MCF 10A (cell line): ENCODE data around the gene FBN3. TPM values are rescaled to one million over a fixed set of nuclear protein-coding genes. Genes with fewer than 3 reads are reported as not detected.
"Not testable (repeated sequence)": the region's sequence is repeated elsewhere in the genome, so short reads cannot be mapped to it uniquely, and the experiment has no call there.

ENCODE experiments used
- BruUV-seq: library from RNA; stranded (reverse); fragments of 400-500 nt; replicated peaks from 2 replicates; lab custom pipeline; 2021; lab: Mats Ljungman, UMichigan
- CTCF ChIA-PET: fragments of 300-600 bp; sonication (Branson Sonifier 250); formaldehyde crosslinking; extraction: SDS; loops from one replicate; lab custom pipeline; 2021; ENCODE audit warnings: antibody characterized with exemption, inconsistent platforms; lab: Yijun Ruan, JAX
- POLR2A ChIA-PET: fragments of 300-600, 350-650 bp; sonication (Branson Sonifier 250); formaldehyde crosslinking; extraction: SDS; loops from one replicate; lab custom pipeline; 2020; ENCODE audit warnings: antibody characterized with exemption, inconsistent platforms; lab: Yijun Ruan, JAX
- DNase-seq: peaks from one replicate; pipeline ENCODE4 v3.0.0-alpha.2; 2018; ENCODE audit not compliant: unreplicated experiment
- H3K27ac Mint-ChIP-seq: one replicate; pipeline ENCODE4 v1.8.0; 2022; ENCODE audit warnings: mild to moderate bottlenecking, low read depth, mixed read lengths; ENCODE audit not compliant: unreplicated experiment
- H3K27me3 Mint-ChIP-seq: one replicate; pipeline ENCODE4 v1.8.0; 2022; ENCODE audit warnings: mixed read lengths; ENCODE audit not compliant: insufficient read depth, unreplicated experiment
- H3K36me3 Mint-ChIP-seq: one replicate; pipeline ENCODE4 v1.8.0; 2022; ENCODE audit warnings: mild to moderate bottlenecking, moderate library complexity, mixed read lengths; ENCODE audit not compliant: insufficient read depth, unreplicated experiment
- H3K4me1 Mint-ChIP-seq: one replicate; pipeline ENCODE4 v1.8.0; 2022; ENCODE audit warnings: mixed read lengths; ENCODE audit not compliant: insufficient read depth, unreplicated experiment
- H3K4me3 Mint-ChIP-seq: one replicate; pipeline ENCODE4 v1.8.0; 2022; ENCODE audit warnings: mild to moderate bottlenecking, moderate library complexity, mixed read lengths; ENCODE audit not compliant: unreplicated experiment
- H3K9me3 Mint-ChIP-seq: one replicate; pipeline ENCODE4 v1.8.0; 2022; ENCODE audit warnings: mixed read lengths; ENCODE audit not compliant: unreplicated experiment
- CTCF ChIP-seq: fragments of 200-600 bp; IDR thresholded peaks from one replicate; pipeline ENCODE4 v1.8.0; 2022; ENCODE audit warnings: antibody characterized with exemption, mild to moderate bottlenecking; ENCODE audit not compliant: unreplicated experiment
- intact Hi-C: fragments of 100-400 bp; cut with micrococcal nuclease; formaldehyde crosslinking; loops from 2 replicates; pipeline ENCODE4 v1.14.1; 2022
- total RNA-seq: library from RNA; stranded (reverse); gene quantifications from 2 replicates; pipeline ENCODE4 v1.2.3, GENCODE V29; 2022

FBN3 gene
- total RNA-seq, 1 experiment from 2014 or later, result not detected

- CTCF ChIA-PET, result interaction anchor here (0.6 kb wide), 1 partner anchor 14 kb away, joined by 5 read pairs; no protein-coding TSS in a partner anchor
- H3K27me3 Mint-ChIP-seq, result peaks cover 20% of the 10 kb centered on the region
Measured at GRCh38 chr19:8038815-8039214, 110.6 kb downstream of the FBN3 start.

GRCh38 chr19:8036434-8037099 is 112.8 kb downstream of the FBN3 start:
- no peaks in the 10 kb centered on the region for H3K9me3 Mint-ChIP-seq
- CTCF ChIA-PET, result no interaction called here

More at GRCh38 chr19:8038815-8039214, 110.6 kb downstream of the FBN3 start:
- no peak for TF ChIP-seq CTCF
- no peak for DNase-seq
- POLR2A ChIA-PET, result no interaction called here
- Mint-ChIP-seq H3K9me3 (no peaks in the 10 kb centered on the region), H3K4me1 (no peaks in the 10 kb centered on the region), H3K27ac (no peak overlapping the region), H3K4me3 (no peak overlapping the region), H3K36me3 (no peaks in the 10 kb centered on the region)
- no TSS peak for BruUV-seq
- intact Hi-C loops, result no loop called here

GRCh38 chr19:8034178-8034525 is 115.2 kb downstream of the FBN3 start:
- intact Hi-C loops, result no loop called here
- CTCF ChIA-PET, result no interaction called here
- no peaks in the 10 kb centered on the region for H3K9me3 Mint-ChIP-seq
- BruUV-seq, result no TSS peak
- H3K27me3 Mint-ChIP-seq, result peaks cover 20% of the 10 kb centered on the region
- H3K36me3 Mint-ChIP-seq, result no peaks in the 10 kb centered on the region
- no peak overlapping the region for H3K27ac Mint-ChIP-seq
- no peaks in the 10 kb centered on the region for H3K4me1 Mint-ChIP-seq
- no peak overlapping the region for H3K4me3 Mint-ChIP-seq
- POLR2A ChIA-PET, result no interaction called here
- no peak for TF ChIP-seq CTCF
- no peak for DNase-seq

More at GRCh38 chr19:8036434-8037099, 112.8 kb downstream of the FBN3 start:
- intact Hi-C loops, result no loop called here
- POLR2A ChIA-PET, result interaction anchor here (0.6 kb wide), 1 partner anchor 58 kb away, joined by 5 read pairs; no protein-coding TSS in a partner anchor
- no peak for TF ChIP-seq CTCF
- DNase-seq, result no peak
- no TSS peak for BruUV-seq
- H3K4me3 Mint-ChIP-seq, result no peak overlapping the region
- H3K36me3 Mint-ChIP-seq, result no peaks in the 10 kb centered on the region
- no peak overlapping the region for H3K27ac Mint-ChIP-seq
- H3K27me3 Mint-ChIP-seq, result peaks cover 20% of the 10 kb centered on the region
- H3K4me1 Mint-ChIP-seq, result no peaks in the 10 kb centered on the region

GRCh38 chr19:8033287-8034177 is 115.9 kb downstream of the FBN3 start:
- intact Hi-C loops, H3K27ac Mint-ChIP-seq, H3K36me3 Mint-ChIP-seq, H3K4me3 Mint-ChIP-seq, BruUV-seq, H3K9me3 Mint-ChIP-seq, DNase-seq, H3K4me1 Mint-ChIP-seq, CTCF ChIA-PET: not testable (repeated sequence)
- H3K27me3 Mint-ChIP-seq, result peaks cover 20% of the 10 kb centered on the region
- POLR2A ChIA-PET, result interaction anchor here (0.7 to 1.4 kb wide), 2 partner anchors 11 to 227 kb away, joined by 3 to 4 read pairs; no protein-coding TSS in a partner anchor
